GM23248 (cell line): ENCODE results near the gene TAS2R41. TPM values are rescaled to one million over a fixed set of nuclear protein-coding genes. Genes with fewer than 3 reads are reported as not detected.

Experiments
- DNase-seq: peaks from one replicate; pipeline ENCODE4 v3.0.0-alpha.2; 2015
- H2AFZ ChIP-seq: fragments of 200-600 bp; sonication (generic); 2 replicates; pipeline ENCODE4 v1.6.1; 2016; ENCODE audit warnings: antibody characterized with exemption
- H3F3A ChIP-seq: fragments of 200-600 bp; sonication (generic); 2 replicates; pipeline ENCODE4 v1.6.1; 2016; ENCODE audit warnings: mild to moderate bottlenecking, antibody characterized with exemption, mixed run types; ENCODE audit not compliant: insufficient read depth
- H3K27ac ChIP-seq: fragments of 200-600 bp; sonication (generic); 2 replicates; pipeline ENCODE4 v1.5.1; 2016; ENCODE audit warnings: mild to moderate bottlenecking
- H3K27me3 ChIP-seq: fragments of 200-600 bp; sonication (generic); replicated peaks from 2 replicates; pipeline ENCODE4 v1.6.1; 2016; ENCODE audit warnings: mild to moderate bottlenecking; ENCODE audit not compliant: insufficient read depth
- H3K36me3 ChIP-seq: fragments of 200-600 bp; sonication (generic); 2 replicates; pipeline ENCODE4 v1.6.1; 2016; ENCODE audit warnings: low read depth, mild to moderate bottlenecking
- H3K4me1 ChIP-seq: fragments of 200-600 bp; sonication (generic); 2 replicates; pipeline ENCODE4 v1.6.1; 2016; ENCODE audit warnings: mild to moderate bottlenecking; ENCODE audit not compliant: insufficient read depth
- H3K4me2 ChIP-seq: fragments of 200-600 bp; sonication (generic); one replicate; pipeline ENCODE4 v1.6.1; 2016; ENCODE audit warnings: mild to moderate bottlenecking; ENCODE audit not compliant: unreplicated experiment
- H3K4me3 ChIP-seq: fragments of 200-600 bp; sonication (generic); 2 replicates; pipeline ENCODE4 v1.5.1; 2016; ENCODE audit warnings: mild to moderate bottlenecking
- H3K79me2 ChIP-seq: fragments of 200-600 bp; sonication (generic); 2 replicates; pipeline ENCODE4 v1.6.1; 2016; ENCODE audit warnings: mild to moderate bottlenecking; ENCODE audit not compliant: insufficient read depth
- H3K9ac ChIP-seq: fragments of 200-600 bp; sonication (generic); 2 replicates; pipeline ENCODE4 v1.6.1; 2016; ENCODE audit warnings: mild to moderate bottlenecking
- H3K9me2 ChIP-seq: fragments of 200-600 bp; sonication (generic); 2 replicates; pipeline ENCODE4 v1.6.1; 2016; ENCODE audit warnings: mixed run types, mild to moderate bottlenecking, moderate library complexity; ENCODE audit not compliant: insufficient read depth
- H3K9me3 ChIP-seq: fragments of 200-600 bp; sonication (generic); one replicate; pipeline ENCODE4 v1.6.1; 2017; ENCODE audit warnings: low read depth
- H4K20me1 ChIP-seq: fragments of 200-600 bp; sonication (generic); 2 replicates; pipeline ENCODE4 v1.6.0; 2016; ENCODE audit not compliant: insufficient read depth
- EZH2 ChIP-seq: fragments of 200-600 bp; sonication (generic); IDR thresholded peaks from 2 replicates; pipeline ENCODE4 v1.6.1; 2018; ENCODE audit warnings: antibody characterized with exemption, mild to moderate bottlenecking; ENCODE audit not compliant: insufficient read depth, poor library complexity, severe bottlenecking
- EZH2phosphoT487 ChIP-seq: fragments of 200-600 bp; sonication (generic); IDR thresholded peaks from 2 replicates; pipeline ENCODE4 v1.6.1; 2018; ENCODE audit warnings: antibody characterized with exemption, moderate library complexity, mild to moderate bottlenecking, low read depth; ENCODE audit not compliant: insufficient read depth
- WGBS, 2 experiments: methylation state at CpG; one replicate each; pipeline ENCODE4 v1.1.6; 2015 to 2017; ENCODE audit warnings: low lambda C conversion rate in 2 of 2, low coverage in 1 of 2; ENCODE audit errors: missing lambda C conversion rate in 2 of 2; 5-methylcytosine and 5-hydroxymethylcytosine counted together
- in situ Hi-C: fragments of 300-500 bp; cut with MboI; formaldehyde crosslinking; loops from 2 replicates; pipeline ENCODE4 v1.15.0; 2020
- polyA plus RNA-seq: library from polyadenylated mRNA; unstranded; fragments of >200 nt; fragmentation: Nextera tagmentation; extraction: Ambion mirVana; gene quantifications from 2 replicates; pipeline ENCODE4 v1.2.1, GENCODE V29; 2016
- total RNA-seq: library from RNA; depleted of rRNA; stranded (reverse); fragments of >200 nt; shearing (Covaris generic); gene quantifications from 2 replicates; pipeline ENCODE4 v1.2.3, GENCODE V29; 2014

The TAS2R41 gene
- total and polyA plus RNA-seq, 2 experiments from 2014 or later, result not detected

GRCh38 chr7:143496263-143496662 lies 18.6 kb downstream of the TAS2R41 start:
- no peak overlapping the region for H3K4me3 ChIP-seq
- H3K4me2 ChIP-seq, result no peak overlapping the region
- 46 to 51% methylated on average over 3 of the region's 3 CpGs for WGBS, 2 experiments
- no peaks in the 10 kb centered on the region for H3K27me3 ChIP-seq
- no peak for DNase-seq
- H3K9me3 ChIP-seq, result no peaks in the 10 kb centered on the region
- H4K20me1 ChIP-seq, result no peaks in the 10 kb centered on the region
- H3K27ac ChIP-seq, result no peak overlapping the region
- H2AFZ ChIP-seq, result no peak overlapping the region
- H3F3A ChIP-seq, result peaks cover 23% of the 10 kb centered on the region
- TF ChIP-seq EZH2phosphoT487 (no peak), EZH2 (no peak)
- H3K4me1 ChIP-seq, result peaks cover 45% of the 10 kb centered on the region
- H3K9me2 ChIP-seq, result no peaks in the 10 kb centered on the region
- no peaks in the 10 kb centered on the region for H3K79me2 ChIP-seq
- H3K36me3 ChIP-seq, result no peaks in the 10 kb centered on the region
- in situ Hi-C loops, result loop anchor here (25.0 kb wide), 1 partner anchor 934 kb away; no protein-coding TSS in a partner anchor
- H3K9ac ChIP-seq, result no peak overlapping the region

GRCh38 chr7:143497008-143497795 lies 19.5 kb downstream of the TAS2R41 start:
- H4K20me1 ChIP-seq, result no peaks in the 10 kb centered on the region
- no peak overlapping the region for H2AFZ ChIP-seq
- in situ Hi-C loops, result loop anchor here (25.0 kb wide), 1 partner anchor 935 kb away; no protein-coding TSS in a partner anchor
- H3K27me3 ChIP-seq, result no peaks in the 10 kb centered on the region
- H3K9me3 ChIP-seq, result no peaks in the 10 kb centered on the region
- H3K4me1 ChIP-seq, result peaks cover 37% of the 10 kb centered on the region
- TF ChIP-seq EZH2, result no peak
- TF ChIP-seq EZH2phosphoT487, result no peak
- 74 to 77% methylated on average over 4 of the region's 4 CpGs for WGBS, 2 experiments
- H3K9ac ChIP-seq, result no peak overlapping the region
- no peaks in the 10 kb centered on the region for H3K79me2 ChIP-seq
- no peaks in the 10 kb centered on the region for H3K9me2 ChIP-seq
- H3K27ac ChIP-seq, result no peak overlapping the region
- no peak for DNase-seq
- no peak overlapping the region for H3K4me2 ChIP-seq
- H3K4me3 ChIP-seq, result no peak overlapping the region
- H3F3A ChIP-seq, result peaks cover 22% of the 10 kb centered on the region
- no peaks in the 10 kb centered on the region for H3K36me3 ChIP-seq

- H3K27me3 ChIP-seq, result no peaks in the 10 kb centered on the region
- no peak overlapping the region for H3K9ac ChIP-seq
- in situ Hi-C loops, result loop anchor here (25.0 kb wide), 1 partner anchor 937 kb away; no protein-coding TSS in a partner anchor
- H3K4me3 ChIP-seq, result no peak overlapping the region
- no peaks in the 10 kb centered on the region for H3K9me3 ChIP-seq
- H3K4me2 ChIP-seq, result no peak overlapping the region
- H3K36me3 ChIP-seq, result no peaks in the 10 kb centered on the region
- WGBS, 2 experiments, result 9 to 26% methylated on average over 2 of the region's 2 CpGs
- H3K4me1 ChIP-seq, result peaks cover 17% of the 10 kb centered on the region
- peaks cover 1% of the 10 kb centered on the region; the same call in 1 of the 2 replicates for H3F3A ChIP-seq
- TF ChIP-seq EZH2, result no peak
- TF ChIP-seq EZH2phosphoT487, result no peak
- no peak overlapping the region for H3K27ac ChIP-seq
- no peak overlapping the region for H2AFZ ChIP-seq
- no peaks in the 10 kb centered on the region for H3K9me2 ChIP-seq
- H3K79me2 ChIP-seq, result no peaks in the 10 kb centered on the region
- no peaks in the 10 kb centered on the region for H4K20me1 ChIP-seq
- peak; percentile 83 for DNase-seq
Measured at GRCh38 chr7:143499246-143499645, 21.6 kb downstream of the TAS2R41 start.

GRCh38 chr7:143499743-143500348 lies 22.2 kb downstream of the TAS2R41 start:
- no peak overlapping the region for H3K4me3 ChIP-seq
- WGBS, 2 experiments, result 58 to 64% methylated on average over 8 of the region's 8 CpGs
- no peaks in the 10 kb centered on the region for H3K9me3 ChIP-seq
- no peaks in the 10 kb centered on the region; the same call in 1 of the 2 replicates for H3F3A ChIP-seq
- no peak overlapping the region for H3K9ac ChIP-seq
- H3K27me3 ChIP-seq, result no peaks in the 10 kb centered on the region
- H3K79me2 ChIP-seq, result no peaks in the 10 kb centered on the region
- no peak for DNase-seq
- no peak for TF ChIP-seq EZH2
- TF ChIP-seq EZH2phosphoT487, result no peak
- no peak overlapping the region for H2AFZ ChIP-seq
- no peaks in the 10 kb centered on the region for H3K9me2 ChIP-seq
- H4K20me1 ChIP-seq, result no peaks in the 10 kb centered on the region
- H3K4me2 ChIP-seq, result no peak overlapping the region
- no peaks in the 10 kb centered on the region for H3K36me3 ChIP-seq
- in situ Hi-C loops, result loop anchor here (25.0 kb wide), 1 partner anchor 938 kb away; no protein-coding TSS in a partner anchor
- H3K4me1 ChIP-seq, result peaks cover 11% of the 10 kb centered on the region
- no peak overlapping the region for H3K27ac ChIP-seq
